Limb (tissue), 2 donors: ENCODE data around the gene ANXA11.
"Not testable (repeated sequence)": the region's sequence is repeated elsewhere in the genome, so short reads cannot be mapped to it uniquely, and the experiment has no call there.

ENCODE experiments used
- DNase-seq, 2 donors: peaks; one replicate each; pipeline ENCODE4 v3.0.0-alpha.2; 2016; ENCODE audit errors: extremely low spot score in 2 of 2

ANXA11 gene

DNA sequence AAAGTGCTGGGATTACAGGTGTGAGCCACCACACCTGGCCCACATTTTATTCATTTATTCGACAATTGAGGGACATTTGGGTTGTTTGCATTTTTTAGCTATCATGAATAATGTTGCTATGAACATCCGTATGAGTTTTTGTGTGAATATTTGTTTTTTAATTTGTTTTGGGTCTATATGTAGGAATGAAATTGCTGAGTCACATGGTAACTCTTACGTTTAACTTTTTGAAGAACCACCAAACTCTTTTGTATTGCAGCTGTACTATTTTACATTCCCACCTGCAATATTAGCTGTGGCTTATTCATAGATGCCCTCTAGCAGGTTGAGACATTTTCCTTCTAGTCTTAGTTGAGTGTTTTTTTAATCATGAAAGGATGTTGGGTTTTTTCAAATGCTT, 58.4 kb downstream of the ANXA11 start:
- no peak for DNase-seq

DNA sequence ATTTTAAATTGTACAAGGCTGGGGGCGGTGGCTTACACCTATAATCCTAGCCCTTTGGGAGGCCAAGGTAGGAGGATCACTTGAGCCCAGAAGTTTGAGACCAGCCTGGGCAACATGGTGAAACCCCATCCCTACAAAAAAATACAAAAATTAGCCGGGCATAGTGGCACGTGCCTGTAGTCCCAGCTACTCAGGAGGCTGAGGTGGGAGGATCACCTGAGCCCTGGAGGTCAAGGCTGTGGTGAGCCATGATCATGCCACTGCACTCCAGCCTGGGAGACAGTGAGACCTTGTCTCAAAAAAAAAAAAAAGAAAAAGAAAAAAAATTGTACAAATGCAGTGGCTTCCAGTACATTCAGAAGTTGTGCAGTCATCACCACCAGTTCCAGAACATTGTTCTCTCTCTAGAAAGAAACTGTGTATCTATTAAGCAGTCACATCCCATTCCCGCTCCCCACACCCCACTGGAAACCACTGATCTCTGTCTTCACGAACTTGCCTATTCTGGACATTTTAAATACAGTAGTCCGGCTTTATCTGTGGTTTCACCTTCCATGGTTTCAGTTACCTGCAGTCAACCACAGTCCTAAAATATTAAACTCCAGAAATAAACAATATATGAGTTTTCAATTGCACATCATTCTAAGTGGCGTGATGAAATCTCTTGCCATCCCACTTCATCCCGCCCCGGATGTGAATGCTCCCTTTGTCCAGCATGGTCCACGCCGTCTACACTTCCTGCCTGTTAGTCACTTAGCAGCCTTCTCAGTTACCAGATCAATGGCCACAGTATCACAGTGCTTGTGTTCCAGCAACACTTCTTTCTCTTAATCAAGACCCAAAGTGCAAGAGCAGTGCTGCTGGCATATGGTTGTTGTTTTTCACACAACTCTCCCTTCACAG, 59.7 kb downstream of the ANXA11 start:
- not testable (repeated sequence) for DNase-seq

DNA sequence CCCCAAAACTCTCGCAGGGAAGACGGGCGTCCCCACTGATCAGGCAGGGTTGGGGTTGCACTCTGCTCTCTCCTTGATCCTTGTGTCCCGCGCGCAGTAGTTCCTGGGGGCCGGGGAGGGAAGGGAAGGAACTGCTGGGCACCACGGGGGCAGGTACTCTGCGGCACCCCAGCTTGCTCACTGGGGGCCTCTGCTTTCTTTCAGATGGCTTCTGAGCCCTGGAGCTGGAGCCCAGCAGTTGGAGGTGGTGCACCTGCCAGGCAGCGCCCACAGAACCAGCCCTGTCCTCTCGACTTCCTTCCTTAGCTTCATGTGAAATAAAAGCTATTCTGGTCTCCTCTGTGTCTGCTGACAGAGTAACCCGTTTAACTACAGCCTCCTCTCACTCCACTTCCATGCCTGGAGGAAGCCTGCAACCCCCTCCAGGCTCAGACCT, 60.6 kb downstream of the ANXA11 start:
- peak in 1 of 2 donors; percentile 32 for DNase-seq

DNA sequence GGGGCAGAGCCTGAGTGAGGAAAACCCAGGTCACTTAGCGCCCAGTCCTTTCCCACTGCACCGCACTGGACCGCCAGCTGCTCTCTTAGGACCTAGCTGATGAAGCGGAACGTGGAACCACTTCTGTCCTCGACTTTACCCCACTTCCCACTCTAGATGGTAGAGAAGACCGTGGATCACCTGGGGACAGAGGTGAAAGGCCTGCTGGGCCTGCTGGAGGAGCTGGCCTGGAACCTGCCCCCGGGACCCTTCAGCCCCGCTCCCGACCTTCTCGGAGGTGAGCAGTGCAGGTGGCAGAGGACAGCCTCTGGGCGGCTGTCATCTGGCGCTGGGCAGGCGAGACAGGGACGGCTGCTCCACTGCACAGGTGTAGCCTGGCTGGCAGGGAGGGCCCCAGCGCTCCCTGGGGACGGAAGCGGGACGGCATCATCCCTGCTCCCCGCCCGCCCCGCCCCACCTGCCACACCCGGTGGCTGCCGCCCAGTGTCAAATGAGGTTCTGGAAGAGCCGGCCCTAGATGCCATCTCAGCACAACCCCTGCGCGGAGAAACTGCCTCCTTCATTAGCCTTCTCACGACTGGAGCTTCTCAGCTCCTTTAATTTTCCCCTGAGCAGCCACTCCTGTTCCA, 61.2 kb downstream of the ANXA11 start:
- DNase-seq = peak in 1 of 2 donors; percentile 45

DNA sequence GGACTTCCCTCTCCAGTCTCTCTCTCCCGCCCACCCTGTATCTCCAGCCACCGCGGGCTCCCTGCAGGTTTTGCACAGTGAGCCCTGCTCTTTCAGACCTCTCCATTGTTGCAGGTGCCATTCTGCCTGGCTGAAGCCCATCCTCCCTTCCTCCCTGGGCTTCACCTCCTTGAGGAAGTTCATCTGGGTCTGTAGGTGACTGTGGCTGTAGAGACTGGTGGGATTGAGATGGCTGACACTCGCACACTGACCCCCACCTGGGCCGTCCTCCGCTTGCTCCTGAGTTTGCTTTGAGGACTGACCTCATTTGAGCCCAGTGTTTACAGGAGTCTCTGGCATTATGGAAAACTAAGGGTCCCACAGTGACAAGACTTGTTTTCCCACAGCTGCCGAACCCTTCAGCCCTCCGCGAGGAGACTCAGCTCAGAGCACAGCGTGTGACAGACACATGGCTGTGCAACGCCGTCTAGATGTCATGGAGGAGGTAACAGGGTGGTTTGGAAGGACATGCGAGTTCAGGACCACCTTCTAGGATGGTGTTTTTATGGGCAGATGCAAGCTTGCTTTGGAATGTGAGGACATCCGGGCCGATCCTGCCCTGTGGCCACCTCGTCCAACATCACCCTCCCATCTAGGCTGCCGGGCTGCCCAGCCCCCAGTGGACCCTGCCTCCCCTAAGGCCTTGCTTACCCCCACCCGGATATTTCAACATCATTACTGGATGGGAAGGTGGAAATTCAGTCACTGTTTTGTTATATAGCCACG, 63.5 kb downstream of the ANXA11 start:
- no peak for DNase-seq

DNA sequence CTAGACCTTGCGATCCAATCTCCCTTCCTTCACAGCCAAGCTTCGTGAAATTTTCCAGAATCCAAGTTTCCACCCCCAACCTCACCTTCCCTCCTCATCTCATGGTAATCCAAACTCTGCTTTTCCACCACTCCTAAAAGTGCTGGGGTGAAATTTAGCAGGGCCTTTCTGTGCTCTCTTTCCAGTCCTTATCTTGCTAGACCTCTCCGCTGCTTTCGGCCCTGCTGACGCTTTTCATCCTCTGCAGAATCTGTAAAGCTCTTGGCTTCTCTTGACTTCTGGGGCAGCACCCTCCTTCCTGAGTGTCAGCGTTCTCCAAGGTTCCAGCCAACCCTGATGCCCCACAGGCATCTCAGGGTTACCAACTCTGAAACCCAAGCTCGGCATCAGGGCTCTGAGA, 65.1 kb downstream of the ANXA11 start:
- DNase-seq = no peak

DNA sequence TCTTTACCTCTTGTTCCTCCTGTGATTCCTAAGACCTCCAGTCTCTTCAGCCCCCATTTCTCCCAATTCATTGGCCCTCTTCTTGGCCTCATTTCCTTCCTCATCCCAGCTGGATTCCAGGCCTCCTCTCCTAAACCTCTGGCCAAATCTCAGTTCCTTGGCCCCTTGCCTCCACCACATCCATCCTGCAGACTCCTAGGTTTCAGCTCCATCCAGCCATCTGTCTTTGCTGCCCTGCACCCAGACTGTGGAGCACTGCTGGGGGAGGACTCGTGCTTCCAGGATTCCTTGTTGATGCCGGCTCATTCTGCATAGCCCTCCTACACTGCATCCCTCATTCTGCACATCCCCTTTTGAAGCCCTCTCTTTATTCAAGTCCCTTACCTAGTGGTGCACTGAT, 66.1 kb downstream of the ANXA11 start:
- DNase-seq = no peak

DNA sequence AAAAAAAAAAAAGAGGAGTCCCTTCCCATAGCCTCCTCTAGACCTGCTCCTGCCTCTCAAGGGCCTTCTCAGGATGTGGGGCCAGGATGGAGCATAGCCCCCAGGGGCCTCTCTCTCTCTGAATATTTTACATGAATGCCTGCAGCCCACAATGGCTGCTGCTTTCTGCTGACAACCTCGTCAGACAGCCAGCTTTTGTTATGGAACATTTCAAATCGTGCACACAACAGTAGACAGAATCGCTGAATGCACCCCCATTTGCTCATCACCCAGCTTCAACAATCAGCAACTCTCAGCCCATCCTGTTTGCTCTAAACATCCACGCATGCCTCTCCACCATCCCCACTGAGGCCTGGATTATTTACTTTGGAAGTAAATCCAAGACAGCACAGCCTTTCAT, 67.4 kb downstream of the ANXA11 start:
- DNase-seq = no peak

DNA sequence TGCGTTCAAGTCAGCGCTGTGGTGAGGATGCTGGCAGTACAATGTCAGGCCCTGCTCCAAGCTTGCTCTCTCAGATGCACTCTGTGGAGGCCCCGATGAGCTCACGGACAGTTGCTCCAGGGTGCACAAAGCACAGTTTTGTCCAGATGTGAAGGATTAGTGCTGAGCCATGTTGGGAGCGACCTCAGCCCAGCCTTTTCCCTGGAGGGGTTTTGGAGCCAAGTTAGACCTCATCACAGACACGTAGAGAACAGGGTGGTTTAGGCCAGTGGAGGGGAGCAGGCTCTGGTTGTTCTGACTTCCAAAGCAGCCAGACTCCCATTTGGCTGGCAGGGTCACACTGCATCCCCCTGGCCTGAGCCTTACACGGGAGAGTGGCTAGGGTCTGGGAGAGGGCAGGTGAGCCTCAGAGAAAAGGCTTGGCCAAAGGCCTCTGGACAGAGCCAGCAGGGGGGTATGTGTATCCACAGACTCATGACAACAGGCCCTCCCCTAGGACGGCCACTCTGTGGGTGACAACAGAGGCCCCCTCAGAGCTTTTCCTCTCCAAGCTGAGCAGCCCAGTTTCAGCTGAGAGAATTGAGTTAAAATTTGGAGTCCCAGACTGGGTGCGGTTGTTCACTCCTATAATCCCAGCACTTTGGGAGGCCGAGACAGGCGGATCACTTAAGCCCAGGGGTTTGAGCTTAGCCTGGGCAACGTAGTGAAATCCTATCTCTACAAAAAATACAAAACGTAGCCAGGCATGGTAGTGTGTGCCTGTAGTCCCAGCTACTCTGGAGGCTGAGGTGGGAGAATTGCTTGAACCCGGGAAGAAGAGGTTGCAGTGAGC, 68.1 kb downstream of the ANXA11 start:
- DNase-seq = peak in 1 of 2 donors; percentile 52

DNA sequence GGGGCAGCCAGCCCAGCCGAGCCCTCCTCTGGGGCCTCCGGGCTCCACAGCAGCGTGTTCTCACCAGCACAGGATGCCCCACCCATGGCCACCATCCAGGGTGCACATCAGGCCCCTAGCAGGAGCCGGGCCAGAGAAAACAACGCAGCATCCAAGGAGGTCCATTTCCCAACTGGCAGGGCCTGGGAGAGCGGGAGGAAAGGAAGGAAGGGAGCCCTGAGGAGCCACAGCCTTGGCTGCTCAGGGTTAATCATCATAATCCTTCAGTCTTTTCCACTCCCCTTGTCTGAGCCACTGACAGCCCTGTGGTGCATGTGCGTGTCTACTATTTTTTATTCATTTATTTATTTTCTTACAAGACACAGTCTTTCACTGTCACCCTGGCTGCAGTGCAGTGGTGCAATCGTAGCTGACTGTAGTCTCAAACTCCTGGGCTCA, 69.2 kb downstream of the ANXA11 start:
- DNase-seq = peak; percentile 59 to 83

DNA sequence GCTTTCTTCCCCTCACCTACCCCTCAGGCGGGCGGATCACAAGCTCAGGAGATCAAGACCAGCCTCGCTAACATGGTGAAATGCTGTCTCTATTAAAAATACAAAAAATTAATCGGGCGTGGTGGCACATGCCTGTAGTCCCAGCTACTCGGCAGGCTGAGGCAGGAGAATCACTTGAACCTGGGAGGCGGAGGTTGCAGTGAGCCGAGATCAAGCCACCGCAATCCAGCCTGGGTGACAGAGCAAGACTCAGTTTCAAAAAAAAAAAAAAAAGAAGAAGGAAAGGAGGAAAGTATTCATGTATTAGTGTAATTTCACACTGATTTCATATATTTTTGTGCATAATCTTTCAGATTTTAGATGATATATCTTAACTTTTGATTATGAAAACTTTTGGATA, 71.7 kb downstream of the ANXA11 start:
- DNase-seq = not testable (repeated sequence)

DNA sequence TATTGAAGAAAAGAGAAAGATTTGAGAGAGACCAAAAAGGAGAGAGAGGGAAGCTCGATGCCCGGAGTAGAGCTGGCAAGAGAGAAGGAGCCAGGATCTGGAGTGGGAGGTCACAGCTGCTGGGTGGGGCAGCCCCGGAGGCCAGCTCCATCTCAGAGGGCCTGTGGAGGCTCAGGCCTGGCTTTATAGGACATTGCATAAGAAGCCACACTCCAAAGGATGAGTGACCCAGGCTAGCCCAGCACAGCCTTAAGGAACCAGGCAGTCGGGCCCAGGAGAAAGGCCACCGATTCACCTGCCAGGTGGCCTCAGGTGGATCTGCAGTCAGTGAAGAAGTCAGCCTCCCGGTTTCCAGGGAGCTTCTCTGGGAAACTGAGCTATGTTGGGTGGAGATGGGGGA, 72.1 kb downstream of the ANXA11 start:
- no peak for DNase-seq

DNA sequence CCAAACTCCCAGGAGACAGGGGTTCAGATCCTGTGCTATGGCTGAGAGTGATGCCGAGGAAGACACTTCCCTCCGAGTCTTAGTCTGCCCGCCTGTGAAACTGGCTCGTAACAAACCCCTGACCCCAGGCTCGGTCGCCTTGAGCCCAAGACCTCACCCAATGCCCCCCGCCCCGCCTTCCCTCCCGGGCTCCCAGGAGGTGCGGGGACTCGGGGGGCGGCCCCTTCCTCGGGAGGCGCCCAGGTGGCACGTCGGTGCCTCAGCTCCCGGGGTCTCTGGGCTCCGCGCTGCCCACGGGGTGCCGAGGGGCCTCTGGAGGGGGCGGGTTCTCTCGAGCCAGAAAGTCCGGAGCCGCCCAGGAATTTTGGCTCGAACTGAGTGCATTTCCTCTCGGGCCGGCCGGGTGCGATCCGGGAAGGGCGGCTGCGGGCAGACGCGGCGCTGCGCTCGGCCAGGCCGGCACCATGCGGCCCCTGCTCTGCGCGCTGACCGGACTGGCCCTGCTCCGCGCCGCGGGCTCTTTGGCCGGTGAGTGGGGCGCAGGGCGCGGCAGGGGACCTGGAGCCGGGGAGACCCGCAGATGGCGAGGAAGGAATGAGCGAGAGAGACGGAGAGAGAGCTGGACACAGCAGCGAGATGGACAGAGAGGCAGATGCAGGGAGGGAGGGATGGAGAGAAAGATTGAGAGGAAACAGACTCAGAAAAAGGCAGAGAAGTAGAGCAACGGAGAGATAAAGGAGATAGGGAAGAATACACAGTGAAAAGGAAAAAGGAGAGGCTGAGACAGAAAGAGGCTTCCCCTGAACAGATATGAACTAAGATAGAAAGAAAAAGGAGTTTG, 72.8 kb downstream of the ANXA11 start, which contains the start of gene PLAC9:
TSS of gene PLAC9 (plus strand) at position 432 of the 841 bp plus-strand sequence. CDS start at position 465, 33 bp downstream.
- peak; percentile 45 to 74 for DNase-seq

DNA sequence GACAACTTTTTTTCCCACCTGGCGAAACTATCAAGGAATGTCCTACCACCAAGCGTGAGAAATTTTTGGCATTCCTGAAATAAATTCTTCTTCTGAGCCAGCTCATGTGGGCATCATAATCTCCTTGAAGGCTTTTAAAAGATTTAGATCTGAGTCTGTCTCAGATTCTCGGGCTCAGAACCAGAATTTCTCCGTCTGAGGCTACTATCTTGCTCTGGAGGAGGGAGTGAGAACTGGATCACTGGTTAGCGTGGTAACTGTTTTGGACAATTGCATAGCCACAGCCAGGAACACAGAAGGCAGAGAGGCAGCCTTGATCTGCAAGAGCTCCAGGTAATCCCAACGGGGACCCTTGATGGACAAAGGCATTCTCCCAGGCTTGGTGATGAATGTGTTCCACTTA, 73.8 kb downstream of the ANXA11 start:
- no peak for DNase-seq

DNA sequence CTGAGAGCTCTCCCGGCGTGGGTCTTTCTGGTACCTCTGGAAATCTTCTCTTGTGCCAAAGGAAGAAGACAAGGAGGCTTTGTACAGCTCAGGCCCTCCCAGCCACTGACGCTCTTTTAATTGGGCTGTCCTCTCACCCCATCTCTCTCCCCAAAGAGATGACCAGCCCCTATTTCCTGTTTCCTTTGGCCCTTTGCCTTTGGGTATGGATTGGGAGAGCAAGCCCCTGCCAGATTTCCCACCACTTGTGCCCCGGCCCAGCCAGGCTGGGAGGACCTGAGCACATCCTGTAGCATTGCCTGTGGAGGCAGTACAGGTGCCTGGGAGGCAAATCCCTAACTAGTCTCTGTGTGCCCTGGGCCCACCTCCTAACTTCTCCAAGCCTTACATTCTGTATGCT, 78.5 kb downstream of the ANXA11 start:
- DNase-seq = peak in 1 of 2 donors; percentile 34

DNA sequence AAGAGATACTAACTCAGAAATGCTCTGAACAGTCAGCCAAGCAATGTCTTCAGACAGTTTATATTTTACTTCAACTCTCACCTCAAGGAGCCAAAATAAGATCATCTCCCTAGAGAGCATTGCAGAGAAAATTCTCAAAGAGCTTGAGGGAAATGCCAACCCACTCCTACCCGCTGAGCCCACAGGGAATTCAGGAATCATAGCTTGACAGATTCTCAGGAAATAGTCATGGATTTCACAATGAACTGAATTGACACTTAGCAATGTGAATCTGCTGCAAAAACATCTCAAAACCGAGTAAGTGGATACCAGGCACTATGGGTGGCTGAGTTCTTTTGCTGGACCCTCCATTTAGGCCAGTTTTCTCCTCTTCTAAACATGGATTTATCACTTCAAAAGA, 82.6 kb downstream of the ANXA11 start:
- no peak for DNase-seq

DNA sequence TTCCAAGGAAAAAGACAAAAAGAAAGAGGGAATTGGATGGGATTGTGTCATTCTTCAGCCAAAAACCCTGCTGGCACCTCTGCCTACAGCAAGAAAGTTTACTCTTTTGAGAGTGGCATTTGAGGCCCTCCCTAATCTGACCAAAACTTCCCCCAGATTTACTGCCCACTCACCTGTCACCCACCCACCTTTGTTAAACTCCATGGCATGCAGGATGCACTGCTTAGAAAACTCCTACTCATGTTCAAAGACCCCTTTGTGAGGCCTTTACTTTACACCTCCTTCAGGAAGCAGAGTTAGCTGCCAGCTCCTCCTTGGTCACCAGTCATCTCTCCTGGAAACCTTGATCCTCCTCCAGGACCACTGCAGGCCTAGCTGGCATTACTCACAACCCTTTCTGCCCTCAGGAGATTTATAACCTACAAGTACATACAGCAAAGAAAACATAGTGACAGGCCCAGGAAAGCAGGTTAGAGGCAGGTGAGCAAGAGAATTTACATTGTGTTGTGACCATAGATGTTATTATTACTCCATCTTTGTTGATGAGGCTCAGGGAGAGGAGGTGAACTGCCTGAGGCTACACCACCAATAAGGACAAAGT, 83.1 kb downstream of the ANXA11 start:
- no peak for DNase-seq

DNA sequence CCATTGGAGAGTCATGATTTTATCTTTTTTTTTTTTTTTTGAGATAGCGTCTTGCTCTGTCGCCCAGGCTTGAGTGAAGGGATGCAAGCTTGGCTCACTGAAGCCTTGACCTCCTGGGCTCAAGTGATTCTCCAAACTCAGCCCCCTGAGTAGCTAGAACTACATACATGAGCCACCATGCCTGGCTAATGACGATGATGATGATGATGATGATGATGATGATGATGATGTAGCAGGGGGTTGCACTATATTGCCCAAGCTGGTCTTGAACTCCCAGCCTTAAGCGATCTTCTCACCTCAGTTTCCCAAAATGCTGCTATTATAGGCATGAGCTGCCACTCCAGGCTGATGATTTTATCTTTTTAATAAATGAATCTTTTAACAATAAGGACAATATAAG, 86.7 kb downstream of the ANXA11 start:
- no peak for DNase-seq

DNA sequence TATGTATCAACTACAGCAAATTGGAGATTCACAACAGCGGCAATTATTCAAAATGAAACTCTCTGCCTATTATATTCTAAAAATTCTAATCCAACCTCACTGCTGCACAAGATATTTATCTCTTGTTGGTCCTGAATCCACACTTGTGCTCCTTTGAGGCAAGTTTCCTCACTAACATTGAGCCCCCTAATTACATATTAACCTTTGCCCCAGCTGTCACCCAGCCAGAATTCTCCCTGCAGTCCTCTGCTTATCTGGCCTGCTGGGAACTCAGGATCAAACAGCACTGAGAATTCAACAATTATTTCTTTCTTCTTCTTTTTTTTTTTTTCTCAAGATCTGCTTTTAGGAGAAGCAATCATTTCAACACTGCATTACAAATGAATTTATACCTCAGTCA, 94.4 kb downstream of the ANXA11 start:
- DNase-seq = no peak
